ACHN (cell line): ENCODE results near the gene PMS1.
"Not testable (repeated sequence)": the region's sequence is repeated elsewhere in the genome, so short reads cannot be mapped to it uniquely, and the experiment has no call there.

ENCODE experiments used
- DNase-seq: peaks from one replicate; pipeline ENCODE4 v3.0.0-alpha.2; 2015
- in situ Hi-C: cut with HindIII; loops from 2 replicates; pipeline ENCODE4 v1.10.0; 2017; ENCODE audit warnings: low sequenced_read_pairs, low pct_ligation_motif_present, low pct_unique_long_range_greater_than_20kb

The PMS1 gene

DNA sequence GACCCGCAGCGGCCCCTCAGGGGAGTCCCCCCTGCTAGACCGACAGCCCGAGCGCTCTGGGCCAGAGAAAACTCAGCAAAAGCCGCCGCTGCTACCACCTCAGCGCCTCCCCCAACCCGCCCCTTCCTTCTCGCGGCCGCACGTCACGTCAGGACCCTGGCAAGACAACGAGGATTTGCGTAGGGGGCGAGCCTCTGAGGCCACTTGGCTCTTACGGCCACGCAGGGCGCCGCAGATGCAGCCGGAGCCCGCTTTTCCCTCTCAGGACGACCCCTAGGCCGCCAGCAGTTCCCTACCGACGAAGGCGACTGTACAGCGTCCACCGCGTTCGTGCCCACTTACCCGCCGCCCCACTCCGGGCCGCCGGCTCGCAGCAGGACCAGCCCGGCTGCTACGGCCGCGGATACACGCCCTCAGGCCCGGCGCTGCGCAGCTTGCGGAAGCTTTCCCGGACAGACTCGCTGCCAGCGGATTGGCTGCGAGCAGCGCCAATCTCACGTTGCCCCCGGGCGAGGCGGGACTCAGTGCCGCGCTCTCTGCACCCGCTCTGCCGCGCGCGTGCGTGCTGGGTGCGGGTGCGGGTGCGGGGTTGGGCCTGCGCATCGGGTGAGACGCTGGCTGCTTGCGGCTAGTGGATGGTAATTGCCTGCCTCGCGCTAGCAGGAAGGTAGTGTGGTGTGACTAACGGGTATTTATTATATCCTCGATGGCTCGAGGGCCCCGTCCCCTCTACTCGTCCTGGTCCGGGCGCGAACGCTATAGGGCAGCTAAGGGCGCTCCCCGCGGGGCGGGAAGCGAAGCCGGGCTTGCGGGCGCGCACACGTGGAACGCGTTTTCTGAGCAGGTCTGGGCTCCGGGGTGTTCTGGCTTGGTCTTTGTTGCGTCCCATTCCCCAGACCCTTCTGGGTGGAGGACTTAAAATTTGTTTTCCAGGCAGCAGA, at the start of gene PMS1, which contains the start of gene ORMDL1:
TSS of gene PMS1 (plus strand) at position 524 of the 941 bp plus-strand sequence. CDS start 7,360 bp downstream, outside the sequence.
TSS of gene ORMDL1 (minus strand) at position 413 of the 941 bp plus-strand sequence. CDS start 1,744 bp downstream, outside the sequence.
- in situ Hi-C loops = loop anchor here (25.0 kb wide), 1 partner anchor 278 kb away; the partner anchor contains the start of gene MSTN
- peak; percentile 97 for DNase-seq

- in situ Hi-C loops = no loop called here
Observed at GRCh38 chr2:189751080-189751658, 33.1 kb upstream of the PMS1 start.

GRCh38 chr2:189756311-189756952, 27.8 kb upstream of the PMS1 start:
- in situ Hi-C loops = no loop called here
- no peak for DNase-seq

More at GRCh38 chr2:189751080-189751658, 33.1 kb upstream of the PMS1 start:
- peak; percentile 69 for DNase-seq

- in situ Hi-C loops, DNase-seq: not testable (repeated sequence)
Observed at GRCh38 chr2:189760154-189760553, 24.1 kb upstream of the PMS1 start.

- in situ Hi-C loops = no loop called here
- DNase-seq = no peak
Observed at GRCh38 chr2:189762229-189762550, 22.1 kb upstream of the PMS1 start.

DNA sequence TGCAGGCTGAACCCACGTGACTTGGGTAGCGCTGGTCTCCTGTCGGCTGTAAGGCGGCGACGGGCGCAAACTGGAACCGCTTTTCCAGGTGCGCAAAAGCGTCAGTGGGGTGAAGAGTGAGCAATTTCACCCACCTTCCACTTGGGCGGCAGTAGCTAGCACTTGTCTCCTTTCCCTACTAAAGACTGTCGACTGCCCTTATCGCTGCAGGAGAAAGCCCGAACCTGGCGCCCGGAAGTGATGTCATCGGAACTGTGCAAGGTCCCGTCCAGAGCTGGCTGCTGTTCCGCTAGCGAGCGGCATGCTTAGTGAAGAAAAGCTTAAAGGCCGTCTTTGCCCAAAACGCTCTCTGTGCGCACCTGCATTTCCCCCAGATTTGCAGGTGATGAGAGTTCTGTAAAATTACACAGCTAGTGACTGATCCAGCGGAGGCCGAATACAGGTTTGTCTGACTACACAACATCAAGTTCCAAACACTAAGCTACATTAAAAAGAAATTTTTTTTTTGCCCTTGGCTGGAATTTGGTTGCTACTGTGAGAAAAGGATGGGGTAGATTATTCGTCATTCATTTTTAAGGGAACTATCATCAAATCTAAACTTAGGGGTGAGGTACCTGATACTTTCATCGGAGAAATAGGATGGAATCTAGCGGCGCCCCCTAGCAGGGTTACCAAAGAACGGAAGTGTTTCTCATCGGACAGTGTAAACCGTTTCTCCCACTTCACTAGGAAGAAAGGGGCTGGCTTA, 21.5 kb upstream of the PMS1 start, which contains the start of gene OSGEPL1:
TSS of gene OSGEPL1 (minus strand) at position 242 of the 748 bp plus-strand sequence. CDS start 1,152 bp downstream, outside the sequence.
- DNase-seq = peak; percentile 94
- in situ Hi-C loops = no loop called here

GRCh38 chr2:189763908-189764661, 20.2 kb upstream of the PMS1 start:
- in situ Hi-C loops = no loop called here

GRCh38 chr2:189770590-189771322, 13.5 kb upstream of the PMS1 start:
- DNase-seq = no peak
- in situ Hi-C loops = no loop called here

More at GRCh38 chr2:189763908-189764661, 20.2 kb upstream of the PMS1 start:
- peak; percentile 15 for DNase-seq

DNA sequence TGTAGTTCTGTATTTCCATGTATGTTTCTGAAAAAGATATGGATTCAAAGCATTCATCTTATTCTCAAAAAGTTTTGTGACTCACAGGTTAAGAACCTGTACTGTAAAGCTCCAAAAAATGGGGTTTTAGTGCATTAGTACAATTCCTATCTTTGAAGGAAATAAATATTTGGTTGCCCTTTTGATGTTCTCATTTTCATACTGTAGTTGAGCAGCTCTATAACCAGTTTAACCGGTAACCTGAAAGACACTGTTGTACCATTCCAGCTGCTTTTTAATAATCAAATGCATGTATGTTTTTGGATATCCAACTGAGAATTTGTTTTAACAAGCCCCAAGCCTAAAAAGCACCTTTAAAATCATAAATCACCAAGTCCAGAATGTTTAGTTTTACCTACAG, 12.0 kb upstream of the PMS1 start:
- in situ Hi-C loops = no loop called here
- no peak for DNase-seq

- no peak for DNase-seq
- in situ Hi-C loops = loop anchor here (25.0 kb wide), 1 partner anchor 280 kb away; the partner anchor contains the start of gene MSTN
Observed at GRCh38 chr2:189782221-189782671, 2.0 kb upstream of the PMS1 start.

GRCh38 chr2:189783451-189783926, 761 bp upstream of the PMS1 start:
- in situ Hi-C loops = loop anchor here (25.0 kb wide), 1 partner anchor 279 kb away; the partner anchor contains the start of gene MSTN
- peak; percentile 53 for DNase-seq

DNA sequence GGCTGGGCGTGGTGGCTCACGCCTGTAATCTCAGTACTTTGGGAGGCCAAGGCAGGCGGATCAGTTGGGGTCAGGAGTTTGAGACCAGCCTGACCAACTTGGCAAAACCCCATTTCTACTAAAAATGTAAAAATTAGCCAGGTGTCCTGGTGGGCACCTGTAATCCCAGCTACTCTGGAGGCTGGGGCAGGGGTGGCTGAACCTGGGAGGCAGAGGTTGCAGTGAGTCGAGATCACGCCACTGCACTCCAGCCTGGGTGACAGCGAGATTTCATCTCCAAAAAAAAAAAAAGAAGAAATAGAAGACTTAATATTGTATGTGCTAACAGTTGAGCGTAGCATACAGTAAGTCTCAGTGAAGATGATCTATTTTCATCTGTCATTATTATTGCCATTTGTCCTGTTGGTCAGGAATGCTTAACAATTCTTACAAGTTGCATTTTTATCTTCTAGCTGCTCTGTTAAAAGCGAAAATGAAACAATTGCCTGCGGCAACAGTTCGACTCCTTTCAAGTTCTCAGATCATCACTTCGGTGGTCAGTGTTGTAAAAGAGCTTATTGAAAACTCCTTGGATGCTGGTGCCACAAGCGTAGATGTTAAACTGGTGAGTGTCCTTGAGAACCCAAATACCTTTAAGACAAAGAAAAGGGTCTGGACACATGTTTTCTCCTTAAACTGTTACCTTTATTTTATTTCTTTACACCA, 7.2 kb downstream of the PMS1 start:
- DNase-seq = no peak
- in situ Hi-C loops = loop anchor here (25.0 kb wide), 1 partner anchor 271 kb away; the partner anchor contains the start of gene MSTN

GRCh38 chr2:189794310-189794709, 10.1 kb downstream of the PMS1 start:
- DNase-seq = no peak
- in situ Hi-C loops = loop anchor here (25.0 kb wide), 1 partner anchor 268 kb away; the partner anchor contains the start of gene MSTN

- in situ Hi-C loops = loop anchor here (25.0 kb wide), 1 partner anchor 264 kb away; the partner anchor contains the start of gene MSTN
- DNase-seq = no peak
Observed at GRCh38 chr2:189797902-189798301, 13.7 kb downstream of the PMS1 start.

DNA sequence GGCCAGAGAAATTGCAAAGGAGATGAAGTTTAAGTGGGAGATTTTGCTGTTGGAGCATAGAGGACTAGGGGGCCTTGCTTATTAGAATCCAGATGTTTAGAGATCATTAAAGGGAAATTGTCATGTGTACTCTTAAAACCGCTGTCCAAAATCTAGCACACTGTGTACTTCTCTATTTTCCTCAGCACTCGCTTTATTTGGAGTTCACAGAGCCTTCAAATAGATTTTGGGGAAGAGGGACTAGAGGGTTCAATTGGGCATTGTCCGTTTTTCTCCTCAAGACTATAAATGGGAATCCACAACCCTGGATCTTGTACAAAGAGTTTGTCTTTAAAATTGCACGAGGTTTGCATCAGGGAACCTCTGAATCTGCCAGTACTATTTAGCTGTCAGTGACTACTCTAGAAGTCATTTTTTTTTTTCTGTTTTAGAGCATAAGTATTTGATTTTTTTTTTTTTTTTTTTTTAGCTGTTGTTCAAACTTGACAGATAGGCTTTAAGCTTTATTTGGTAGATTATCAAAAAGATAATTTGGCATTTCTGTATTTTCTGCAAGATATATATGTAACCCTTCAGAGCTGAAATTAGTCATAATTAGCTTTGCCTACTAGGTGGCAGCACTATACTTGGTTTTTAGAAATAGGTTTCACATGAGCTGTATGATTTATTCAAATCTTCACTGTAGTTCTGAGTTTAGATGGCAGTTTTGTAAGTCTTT, 14.2 kb downstream of the PMS1 start:
- in situ Hi-C loops = loop anchor here (25.0 kb wide), 1 partner anchor 264 kb away; the partner anchor contains the start of gene MSTN

More for the DNA sequence above, 14.2 kb downstream of the PMS1 start:
- peak; percentile 62 for DNase-seq
